Astrocyte (in vitro differentiated cells and primary cell): ENCODE results near the gene DCST2. TPM values are rescaled to one million over a fixed set of nuclear protein-coding genes. Genes with fewer than 3 reads are reported as not detected.

ENCODE experiments used
- DNase-seq: peaks from one replicate; pipeline ENCODE4 v3.0.0-alpha.2; 2010; ENCODE audit warnings: low read depth
- FAIRE-seq: peaks from 2 replicates; lab custom pipeline; 2011; peaks lifted over from hg19 to GRCh38; lab: Jason Lieb, UNC
- H2AFZ ChIP-seq: 2 replicates; pipeline ENCODE4 v1.6.0; 2012; ENCODE audit warnings: low read depth, low read length, inconsistent platforms
- H3K27ac ChIP-seq: 2 replicates; pipeline ENCODE4 v1.5.1; 2011; ENCODE audit warnings: low read depth, low read length, inconsistent platforms
- H3K27me3 ChIP-seq: 2 replicates; pipeline ENCODE4 v1.6.0; 2011; ENCODE audit warnings: low read length, inconsistent platforms; ENCODE audit not compliant: insufficient read depth
- H3K36me3 ChIP-seq: 2 replicates; pipeline ENCODE4 v1.5.1; 2011; ENCODE audit warnings: low read length, inconsistent platforms; ENCODE audit not compliant: insufficient read depth
- H3K4me1 ChIP-seq: 2 replicates; pipeline ENCODE4 v1.5.1; 2011; ENCODE audit warnings: low read length, inconsistent platforms; ENCODE audit not compliant: insufficient read depth
- H3K4me2 ChIP-seq: 2 replicates; pipeline ENCODE4 v1.6.0; 2012; ENCODE audit warnings: low read length, inconsistent platforms
- H3K4me3 ChIP-seq: 2 replicates; pipeline ENCODE4 v1.5.1; 2011; ENCODE audit warnings: low read depth, mild to moderate bottlenecking, low read length, inconsistent platforms; ENCODE audit not compliant: insufficient read depth
- H3K79me2 ChIP-seq: 2 replicates; pipeline ENCODE4 v1.6.0; 2012; ENCODE audit warnings: mild to moderate bottlenecking, low read length, inconsistent platforms; ENCODE audit not compliant: insufficient read depth
- H3K9ac ChIP-seq: 2 replicates; pipeline ENCODE4 v1.6.0; 2012; ENCODE audit warnings: mild to moderate bottlenecking, low read length, inconsistent platforms
- H3K9me3 ChIP-seq: 2 replicates; pipeline ENCODE4 v1.5.1; 2012; ENCODE audit warnings: low read depth, mild to moderate bottlenecking, low read length, inconsistent platforms; ENCODE audit not compliant: insufficient read depth
- H4K20me1 ChIP-seq: 2 replicates; pipeline ENCODE4 v1.6.0; 2012; ENCODE audit warnings: low read length, inconsistent platforms; ENCODE audit not compliant: insufficient read depth
- H3K27ac Mint-ChIP-seq: one replicate; pipeline ENCODE4 v1.8.0; 2021; ENCODE audit warnings: mild to moderate bottlenecking, mixed read lengths; ENCODE audit not compliant: unreplicated experiment
- H3K27me3 Mint-ChIP-seq: one replicate; pipeline ENCODE4 v1.8.0; 2021; ENCODE audit warnings: low read depth, mixed read lengths; ENCODE audit not compliant: unreplicated experiment
- H3K36me3 Mint-ChIP-seq: one replicate; pipeline ENCODE4 v1.8.0; 2021; ENCODE audit warnings: low read depth, mixed read lengths; ENCODE audit not compliant: unreplicated experiment
- H3K4me1 Mint-ChIP-seq: one replicate; pipeline ENCODE4 v1.8.0; 2021; ENCODE audit warnings: low read depth, mixed read lengths; ENCODE audit not compliant: unreplicated experiment
- H3K4me3 Mint-ChIP-seq: one replicate; pipeline ENCODE4 v1.8.0; 2021; ENCODE audit warnings: mild to moderate bottlenecking, moderate library complexity, mixed read lengths; ENCODE audit not compliant: unreplicated experiment
- H3K9me3 Mint-ChIP-seq: one replicate; pipeline ENCODE4 v1.8.0; 2021; ENCODE audit warnings: mild to moderate bottlenecking, mixed read lengths; ENCODE audit not compliant: unreplicated experiment
- CTCF ChIP-seq: IDR thresholded peaks from 2 replicates; pipeline ENCODE4 v1.5.1; 2011; ENCODE audit warnings: low read depth, mild to moderate bottlenecking, inconsistent platforms, low read length, moderate library complexity; ENCODE audit not compliant: insufficient read depth
- EZH2 ChIP-seq: IDR thresholded peaks from 2 replicates; pipeline ENCODE4 v1.6.1; 2012; ENCODE audit warnings: mild to moderate bottlenecking, low read length, inconsistent platforms; ENCODE audit not compliant: insufficient read depth
- total RNA-seq: library from RNA; stranded (reverse); gene quantifications from 2 replicates; pipeline ENCODE4 v1.2.1, GENCODE V29; 2021

Gene DCST2
- total RNA-seq, 1 donor from 2014 or later = 0.34 TPM

- Histone ChIP-seq H3K4me1 (peaks cover 7% of the 10 kb centered on the region), H4K20me1 (peaks cover 28% of the 10 kb centered on the region), H3K4me2 (peak overlapping the region; percentile 85), H3K79me2 (peaks cover 7% of the 10 kb centered on the region), H3K27ac (no peak overlapping the region), H2AFZ (no peak overlapping the region), H3K9ac (no peak overlapping the region), H3K4me3 (peak overlapping the region; percentile 50), H3K27me3 (peaks cover 19% of the 10 kb centered on the region), H3K36me3 (peaks cover 4% of the 10 kb centered on the region), H3K9me3 (no peaks in the 10 kb centered on the region)
- Mint-ChIP-seq H3K36me3 (peaks cover 7% of the 10 kb centered on the region), H3K27ac (no peak overlapping the region), H3K27me3 (peaks cover 24% of the 10 kb centered on the region), H3K4me1 (peaks cover 10% of the 10 kb centered on the region), H3K4me3 (no peak overlapping the region), H3K9me3 (no peaks in the 10 kb centered on the region)
- DNase-seq (no peak), FAIRE-seq (no peak)
- no peak for TF ChIP-seq EZH2
- TF ChIP-seq CTCF = no peak
These were observed 36.6 kb upstream of the DCST2 start for GRCh38 chr1:155070158-155070621.

- H3K4me2 ChIP-seq = no peak overlapping the region
- Mint-ChIP-seq H3K4me1 (peaks cover 10% of the 10 kb centered on the region), H3K4me3 (no peak overlapping the region), H3K9me3 (no peaks in the 10 kb centered on the region), H3K27ac (no peak overlapping the region), H3K36me3 (peaks cover 9% of the 10 kb centered on the region), H3K27me3 (peaks cover 21% of the 10 kb centered on the region)
- FAIRE-seq (no peak), DNase-seq (no peak)
- no peaks in the 10 kb centered on the region for H3K9me3 ChIP-seq
- H3K9ac ChIP-seq = no peak overlapping the region
- peaks cover 14% of the 10 kb centered on the region for H3K27me3 ChIP-seq
- peaks cover 33% of the 10 kb centered on the region for H4K20me1 ChIP-seq
- H3K79me2 ChIP-seq = peaks cover 12% of the 10 kb centered on the region
- H3K4me3 ChIP-seq = no peak overlapping the region
- H2AFZ ChIP-seq = no peak overlapping the region
- no peak overlapping the region for H3K27ac ChIP-seq
- H3K4me1 ChIP-seq = peaks cover 13% of the 10 kb centered on the region
- TF ChIP-seq CTCF = no peak
- no peak for TF ChIP-seq EZH2
- peaks cover 4% of the 10 kb centered on the region for H3K36me3 ChIP-seq
These were observed 36.1 kb upstream of the DCST2 start for GRCh38 chr1:155069551-155070157.

DNA sequence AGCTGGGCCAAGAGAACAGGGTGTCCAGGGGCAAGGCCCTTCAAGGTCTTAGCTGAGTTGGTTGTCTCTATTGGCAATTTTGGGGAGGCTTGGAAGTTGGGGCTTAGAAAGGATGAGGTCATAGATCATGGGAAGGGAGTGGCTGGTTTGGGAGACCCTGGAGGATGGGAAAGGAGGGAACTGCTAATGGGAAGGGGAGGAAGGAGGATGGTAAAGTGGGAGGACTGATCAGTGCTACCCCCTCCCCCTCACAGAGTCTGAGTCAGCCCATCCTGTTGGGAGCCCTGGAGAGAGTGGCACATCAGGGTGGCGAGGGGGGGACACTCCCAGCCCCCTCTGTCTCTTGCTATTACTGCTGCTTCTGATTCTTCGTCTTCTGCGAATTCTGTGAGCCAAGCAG, 35.0 kb upstream of the DCST2 start:
- FAIRE-seq (no peak), DNase-seq (no peak)
- Histone ChIP-seq H4K20me1 (peaks cover 39% of the 10 kb centered on the region), H3K79me2 (peaks cover 18% of the 10 kb centered on the region), H2AFZ (no peak overlapping the region), H3K4me2 (no peak overlapping the region), H3K27me3 (peaks cover 12% of the 10 kb centered on the region), H3K4me3 (no peak overlapping the region), H3K9ac (no peak overlapping the region), H3K4me1 (peaks cover 18% of the 10 kb centered on the region), H3K27ac (no peak overlapping the region), H3K9me3 (no peaks in the 10 kb centered on the region), H3K36me3 (peaks cover 4% of the 10 kb centered on the region)
- Mint-ChIP-seq H3K36me3 (peaks cover 9% of the 10 kb centered on the region), H3K27me3 (peaks cover 17% of the 10 kb centered on the region), H3K9me3 (no peaks in the 10 kb centered on the region), H3K27ac (no peak overlapping the region), H3K4me3 (peak overlapping the region; percentile 64), H3K4me1 (peaks cover 10% of the 10 kb centered on the region)
- TF ChIP-seq EZH2 (no peak), CTCF (no peak)
